GM19328 (cell line): ENCODE results near the gene CLDN5.

ENCODE experiments used
- ATAC-seq: cut with Tn5 transposase; IDR thresholded peaks from one replicate; pipeline ENCODE4 v1.9.1; 2021; ENCODE audit warnings: mild to moderate bottlenecking, moderate library complexity; ENCODE audit not compliant: unreplicated experiment

Gene CLDN5

DNA sequence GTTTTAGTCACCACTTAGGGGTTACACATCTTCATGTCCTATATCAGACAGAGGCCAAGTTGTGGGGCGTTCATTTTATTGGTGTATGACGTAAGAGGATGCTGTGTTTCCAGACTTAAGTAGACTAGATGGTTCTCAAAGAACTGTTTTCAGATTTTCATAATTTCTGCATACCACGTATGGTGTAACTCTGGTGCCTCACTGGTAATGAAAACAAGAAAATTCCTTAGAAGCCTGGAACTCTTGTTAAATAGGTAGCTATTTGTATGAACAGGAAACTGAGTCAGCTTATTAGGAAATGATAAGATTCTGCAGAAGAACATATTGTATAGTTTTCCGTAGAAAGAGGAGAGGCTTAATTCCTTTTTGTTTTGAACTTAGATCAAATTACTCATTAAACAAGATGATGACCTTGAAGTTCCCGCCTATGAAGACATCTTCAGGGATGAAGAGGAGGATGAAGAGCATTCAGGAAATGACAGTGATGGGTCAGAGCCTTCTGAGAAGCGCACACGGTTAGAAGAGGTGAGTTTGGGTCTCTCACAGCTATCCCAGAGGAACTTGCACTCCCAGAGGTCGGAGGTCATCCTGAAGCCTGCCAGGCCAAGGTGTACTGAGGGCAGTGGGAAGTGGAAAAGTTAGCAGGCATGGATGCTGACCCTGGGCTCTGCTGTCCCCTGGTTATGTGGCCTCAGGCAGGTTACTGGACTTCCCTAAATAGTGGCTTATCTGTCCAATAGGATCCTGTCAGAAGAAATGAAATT lies 40.5 kb downstream of the CLDN5 start:
- ATAC-seq = no peak

DNA sequence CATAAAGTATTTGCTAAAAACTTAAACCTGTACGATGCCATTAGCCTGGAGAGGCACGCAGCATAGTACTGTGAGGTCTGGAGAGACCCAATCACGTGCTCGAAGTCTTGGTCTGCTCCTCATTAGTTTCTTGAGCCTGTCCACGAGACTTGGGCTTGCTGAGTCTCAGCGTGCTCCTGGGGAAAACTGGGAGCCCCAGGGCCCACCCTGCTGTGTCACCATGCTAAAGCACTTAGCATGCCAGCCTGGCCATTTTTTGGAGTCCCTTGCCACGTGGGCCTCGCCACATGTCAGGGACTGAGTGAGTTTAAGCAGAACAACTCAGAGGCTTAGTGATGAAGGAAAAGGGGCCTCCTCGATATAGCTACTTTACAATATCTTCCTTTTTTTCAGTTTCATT lies 41.9 kb downstream of the CLDN5 start:
- no peak for ATAC-seq

DNA sequence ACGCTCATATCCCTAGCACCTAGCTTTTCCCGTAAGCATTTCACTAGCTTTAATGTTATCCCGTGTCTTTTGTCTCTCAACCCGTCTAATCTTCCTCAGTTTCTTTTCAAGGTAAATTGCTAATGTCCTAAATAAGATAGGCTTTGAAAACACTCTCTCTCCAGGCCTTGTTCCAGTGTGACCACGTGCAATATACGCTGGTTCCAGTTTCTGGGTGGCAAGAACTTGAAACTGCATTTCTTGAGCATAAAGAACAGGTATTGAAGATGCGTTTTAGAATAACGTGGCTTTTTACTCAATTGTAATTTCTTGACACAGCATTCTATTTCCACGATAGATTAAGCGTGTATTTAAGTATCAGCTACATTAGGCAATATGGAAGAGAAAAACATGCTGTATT lies 43.4 kb downstream of the CLDN5 start:
- ATAC-seq = no peak

DNA sequence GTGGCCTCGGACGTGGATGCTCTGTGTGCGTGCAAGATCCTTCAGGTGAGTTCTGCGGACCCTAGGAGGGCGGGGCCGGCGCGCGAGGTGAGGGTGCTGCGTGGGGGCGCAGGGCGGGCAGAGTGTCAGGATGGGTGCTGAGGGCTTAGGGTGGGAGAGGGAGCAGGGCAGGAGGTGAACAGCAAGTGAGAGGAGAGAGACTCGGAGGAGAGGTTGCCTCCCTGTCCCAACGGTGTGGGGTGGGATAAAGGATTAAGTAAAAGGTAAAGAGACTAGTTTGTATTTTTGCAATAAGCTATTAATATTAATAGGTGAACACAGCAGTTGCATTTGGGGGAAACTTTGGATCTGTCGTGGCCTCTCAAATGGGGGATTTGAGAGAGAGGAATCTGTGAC lies 44.0 kb downstream of the CLDN5 start:
- no peak for ATAC-seq

DNA sequence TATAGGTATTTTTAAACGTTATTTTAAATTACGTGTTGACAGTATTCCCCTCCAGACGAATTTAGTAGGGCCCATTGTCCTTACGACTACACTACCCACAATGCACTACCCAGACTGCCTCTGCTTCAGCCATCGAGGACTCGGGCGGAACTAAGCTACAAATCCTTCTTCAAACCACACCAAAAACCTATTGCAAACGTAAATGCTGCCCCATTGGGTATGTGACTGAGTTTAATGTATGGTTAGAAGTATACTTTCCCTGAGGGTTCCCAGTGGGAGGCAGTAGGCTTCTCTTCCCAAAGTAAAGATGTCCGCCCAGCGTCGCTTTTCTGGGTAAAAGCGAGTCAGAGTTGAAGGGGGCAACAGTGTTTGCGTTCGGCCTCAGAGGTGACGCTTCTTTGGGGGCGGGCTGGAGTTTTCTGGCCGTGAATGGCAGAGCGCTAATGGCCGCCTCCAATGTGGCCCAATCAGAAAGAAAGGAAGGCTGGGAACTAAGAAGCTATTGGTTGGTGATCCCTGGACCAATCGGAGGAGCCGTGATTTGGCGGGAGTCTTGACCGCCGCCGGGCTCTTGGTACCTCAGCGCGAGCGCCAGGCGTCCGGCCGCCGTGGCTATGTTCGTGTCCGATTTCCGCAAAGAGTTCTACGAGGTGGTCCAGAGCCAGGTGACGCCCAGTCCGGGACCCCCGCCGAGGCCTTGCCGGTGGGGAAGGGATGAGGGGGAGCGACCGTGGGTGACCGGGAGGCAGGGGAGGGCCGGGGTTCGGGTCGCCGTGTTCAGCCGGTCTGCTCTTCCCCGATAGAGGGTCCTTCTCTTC lies 44.6 kb downstream of the CLDN5 start, which contains the start of gene CDC45:
TSS of gene CDC45 (plus strand) at position 566 of the 818 bp plus-strand sequence. CDS start at position 615, 49 bp downstream.
- peak; percentile 81 for ATAC-seq

DNA sequence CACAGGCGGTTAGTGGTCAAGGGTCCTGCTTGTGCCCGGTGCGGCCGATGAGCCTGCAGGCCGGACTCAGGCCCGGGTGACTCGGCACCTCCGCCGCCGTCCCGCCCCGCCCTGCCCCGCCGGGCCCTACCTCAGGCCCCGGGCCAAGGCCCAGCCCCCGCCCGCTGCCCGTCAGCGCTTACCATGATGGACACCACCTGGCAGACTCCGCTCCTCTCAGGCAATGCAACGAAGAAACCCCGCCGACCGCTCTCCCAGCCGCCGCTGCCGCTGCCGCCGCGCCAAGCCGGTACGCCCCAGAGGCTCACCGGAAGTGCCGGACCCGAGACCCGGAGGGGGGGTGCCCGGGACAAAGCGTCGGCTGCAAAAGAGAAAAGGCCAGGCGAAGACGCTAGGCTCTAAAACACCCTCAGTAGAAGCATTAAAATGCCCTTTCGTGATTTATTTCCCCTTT lies 45.3 kb downstream of the CLDN5 start, which contains the start of gene UFD1:
TSS of gene UFD1 (minus strand) at position 293 of the 454 bp plus-strand sequence. CDS start at position 185, 108 bp downstream.
- peak; percentile 35 for ATAC-seq

DNA sequence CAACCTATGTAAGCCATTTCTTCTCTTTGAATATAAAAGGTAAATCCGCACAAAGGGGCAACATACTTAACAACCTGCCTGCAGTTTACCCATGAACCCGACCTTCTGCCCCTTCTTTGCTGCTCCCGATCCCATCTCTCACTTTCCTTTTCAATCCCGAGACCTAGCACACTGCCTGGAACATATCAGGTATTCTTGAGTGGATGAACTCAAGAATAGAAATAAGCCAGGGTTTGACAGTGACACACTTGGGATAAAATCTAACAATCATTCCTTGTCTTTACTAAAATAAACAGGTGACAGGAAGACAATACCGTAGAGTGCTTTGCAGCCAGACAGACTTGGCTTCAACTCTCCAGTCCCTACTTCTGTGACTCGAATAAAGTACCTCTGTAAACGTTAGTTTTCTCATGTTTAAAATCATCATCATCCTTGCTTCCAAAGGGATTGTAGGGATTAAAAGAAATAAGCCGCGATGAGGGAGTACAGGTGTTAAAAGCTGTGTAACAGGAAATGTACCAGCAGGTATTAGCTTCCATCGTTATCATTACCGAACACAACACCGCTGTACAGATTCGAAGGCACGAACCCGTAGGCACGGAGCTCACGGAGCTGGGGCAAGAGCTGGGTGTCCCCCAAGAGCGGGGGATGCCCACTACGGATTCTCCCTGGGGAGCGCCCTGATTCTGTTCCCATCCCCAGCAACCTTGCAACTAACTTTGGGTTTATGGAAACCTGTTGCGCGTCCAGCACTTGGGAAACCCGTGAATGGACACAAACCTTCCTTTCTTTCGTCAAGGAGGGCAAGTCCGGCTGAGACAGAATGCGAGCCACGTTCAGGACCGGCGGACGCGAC lies 45.9 kb downstream of the CLDN5 start:
- no peak for ATAC-seq

DNA sequence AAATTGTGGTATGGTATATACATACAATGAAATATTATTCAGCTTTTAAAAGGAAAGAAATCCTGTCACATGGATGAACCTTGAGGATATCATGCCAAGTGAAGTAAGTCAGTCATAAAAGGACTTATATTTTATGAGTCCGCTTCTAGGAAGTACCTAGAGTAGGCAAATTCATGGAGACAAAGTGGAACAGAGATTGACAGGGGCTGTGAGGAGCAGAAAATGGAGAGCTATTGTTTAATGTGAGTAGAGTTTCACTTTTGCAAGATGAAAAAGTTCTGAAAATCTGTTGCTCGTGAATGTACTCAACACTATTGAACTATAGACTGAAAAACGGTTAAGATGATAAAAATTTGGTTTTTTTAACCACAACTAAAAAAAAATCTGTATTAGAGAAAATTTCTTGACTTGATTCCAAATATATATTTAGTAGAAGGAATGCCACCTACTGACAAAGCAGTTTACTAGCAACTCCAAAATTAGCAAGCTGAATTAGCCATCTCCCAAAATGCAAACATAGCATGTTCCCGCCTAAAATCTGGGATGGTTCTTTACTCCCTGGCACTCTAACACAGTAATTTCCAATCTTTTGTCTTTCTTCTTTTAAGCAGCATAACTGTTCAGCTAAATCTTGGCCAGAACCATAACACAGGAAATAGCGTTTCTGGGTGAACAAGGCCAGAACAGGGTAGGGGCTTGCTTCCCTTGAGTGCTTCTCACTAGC lies 46.7 kb downstream of the CLDN5 start:
- ATAC-seq = no peak

DNA sequence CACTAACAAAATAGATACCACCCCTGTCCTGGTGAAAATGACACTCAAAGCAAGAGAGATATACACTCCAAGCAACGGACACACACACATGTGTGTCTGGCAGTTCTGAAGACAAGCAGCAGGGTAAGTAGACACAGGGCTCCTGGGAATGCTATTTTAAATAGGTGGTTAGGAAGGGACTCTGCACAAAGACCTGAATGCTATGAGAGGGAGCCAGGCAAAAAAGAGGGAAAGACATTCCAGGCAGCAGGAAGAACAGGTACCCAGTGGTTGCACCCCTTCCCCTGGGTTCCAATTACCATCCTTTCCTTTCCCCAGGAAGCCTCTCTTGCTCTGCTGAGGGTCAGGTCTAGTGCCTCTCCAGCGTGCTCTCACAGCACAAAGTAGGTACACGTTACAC lies 48.2 kb downstream of the CLDN5 start:
- no peak for ATAC-seq

DNA sequence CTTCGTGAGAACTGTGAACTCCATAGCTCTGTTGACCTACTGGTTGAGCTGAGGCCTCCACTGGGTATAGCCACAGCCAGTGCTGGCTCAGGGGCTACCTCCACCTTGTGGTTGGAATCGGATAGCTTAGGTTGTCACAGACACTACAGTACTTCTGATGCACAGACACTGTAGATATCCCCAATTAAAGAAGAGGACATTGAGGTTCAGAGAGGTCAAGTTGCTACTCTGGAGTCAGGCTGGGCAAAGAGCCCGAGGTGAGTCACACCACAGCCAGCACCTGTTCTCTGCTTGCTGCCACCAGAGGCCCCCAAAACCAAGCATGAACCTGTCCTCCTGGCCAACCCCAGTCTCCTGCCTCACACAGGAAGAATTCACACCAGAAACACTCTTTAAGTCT lies 50.6 kb downstream of the CLDN5 start:
- ATAC-seq = no peak
